Osteocyte (in vitro differentiated cells): ENCODE measurements around the gene DEGS2. TPM values are rescaled to one million over a fixed set of nuclear protein-coding genes. Genes with fewer than 3 reads are reported as not detected.
A peak's percentile ranks its signal among the peaks of the same experiment; 100 is the strongest.

ENCODE experiments used
- DNase-seq: peaks from one replicate; pipeline ENCODE4 v3.0.0; 2021; ENCODE audit warnings: mixed read lengths; ENCODE audit not compliant: unreplicated experiment; ENCODE audit errors: extremely low spot score
- H3K27ac Mint-ChIP-seq: one replicate; pipeline ENCODE4 v1.8.0; 2021; ENCODE audit warnings: mild to moderate bottlenecking, mixed read lengths; ENCODE audit not compliant: unreplicated experiment
- H3K27me3 Mint-ChIP-seq: one replicate; pipeline ENCODE4 v1.8.0; 2021; ENCODE audit warnings: mixed read lengths; ENCODE audit not compliant: unreplicated experiment
- H3K36me3 Mint-ChIP-seq: one replicate; pipeline ENCODE4 v1.8.0; 2021; ENCODE audit warnings: mixed read lengths; ENCODE audit not compliant: unreplicated experiment
- H3K4me1 Mint-ChIP-seq: one replicate; pipeline ENCODE4 v1.8.0; 2021; ENCODE audit warnings: mixed read lengths; ENCODE audit not compliant: unreplicated experiment
- H3K4me3 Mint-ChIP-seq: one replicate; pipeline ENCODE4 v1.8.0; 2021; ENCODE audit warnings: mild to moderate bottlenecking, moderate library complexity, mixed read lengths; ENCODE audit not compliant: unreplicated experiment
- H3K9me3 Mint-ChIP-seq: one replicate; pipeline ENCODE4 v1.8.0; 2021; ENCODE audit warnings: mixed read lengths; ENCODE audit not compliant: unreplicated experiment
- CTCF ChIP-seq: fragments of 200-600 bp; sonication (generic); IDR thresholded peaks from 2 replicates; pipeline ENCODE4 v1.5.0; 2021; ENCODE audit warnings: antibody characterized with exemption, mild to moderate bottlenecking, moderate library complexity
- microRNA-seq: library from miRNA; unstranded; fragments of <30 nt; microRNA quantifications from one replicate; pipeline ENCODE4 v1.1.0, GENCODE V29; 2020; ENCODE audit not compliant: unreplicated experiment
- total RNA-seq: library from RNA; stranded (reverse); gene quantifications from 2 replicates; pipeline ENCODE4 v1.2.1, GENCODE V29; 2021

Gene DEGS2
- total RNA-seq, 1 donor from 2014 or later: 0.19 TPM

DNA sequence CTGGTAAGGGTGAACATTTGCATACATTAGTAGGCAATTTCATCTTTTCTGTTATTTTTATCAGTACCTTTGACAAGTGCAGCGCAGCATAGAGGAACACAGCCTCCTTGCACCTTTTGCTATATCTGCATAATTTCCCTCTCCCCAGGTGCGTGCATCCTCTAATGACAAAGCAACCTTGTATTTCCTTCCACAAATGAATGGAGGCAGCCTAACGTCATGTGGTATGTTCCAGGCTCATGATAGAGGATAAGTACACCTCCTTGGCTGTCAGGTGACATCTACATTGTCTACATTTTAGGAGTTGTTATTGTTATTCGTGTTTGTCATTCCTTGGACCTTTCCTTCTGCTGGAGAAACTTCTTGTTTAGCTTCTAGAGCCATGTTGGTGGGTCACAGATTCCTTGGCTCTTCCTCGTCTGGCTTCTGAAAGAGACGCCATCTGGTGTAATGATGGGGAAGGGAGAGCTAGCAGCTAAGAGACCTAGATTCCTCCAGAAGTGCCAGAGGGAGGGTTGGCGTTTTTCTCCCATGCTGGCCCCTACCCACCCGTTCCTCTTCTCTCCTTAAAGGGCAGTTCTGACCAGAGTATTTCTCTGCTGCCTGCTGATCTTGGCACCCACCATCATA lies 57.2 kb downstream of the DEGS2 start:
- Mint-ChIP-seq H3K4me3 (no peak overlapping the region), H3K27ac (peak overlapping the region; percentile 88), H3K27me3 (no peaks in the 10 kb centered on the region), H3K9me3 (no peaks in the 10 kb centered on the region), H3K4me1 (peaks cover 70% of the 10 kb centered on the region), H3K36me3 (peaks cover 17% of the 10 kb centered on the region)
- DNase-seq: no peak
- TF ChIP-seq CTCF: no peak

- DNase-seq: no peak
These were observed 59.3 kb downstream of the DEGS2 start for GRCh38 chr14:100100032-100100703.

GRCh38 chr14:100098171-100098570 lies 61.3 kb downstream of the DEGS2 start:
- no peak overlapping the region for H3K4me3 Mint-ChIP-seq
- H3K4me1 Mint-ChIP-seq: peaks cover 48% of the 10 kb centered on the region
- TF ChIP-seq CTCF: no peak
- peaks cover 20% of the 10 kb centered on the region for H3K36me3 Mint-ChIP-seq
- no peak for DNase-seq
- no peaks in the 10 kb centered on the region for H3K9me3 Mint-ChIP-seq
- no peaks in the 10 kb centered on the region for H3K27me3 Mint-ChIP-seq
- H3K27ac Mint-ChIP-seq: no peak overlapping the region

More at GRCh38 chr14:100100032-100100703, 59.3 kb downstream of the DEGS2 start:
- Mint-ChIP-seq H3K27ac (peak overlapping the region; percentile 20), H3K9me3 (no peaks in the 10 kb centered on the region), H3K27me3 (no peaks in the 10 kb centered on the region), H3K4me1 (peaks cover 68% of the 10 kb centered on the region), H3K36me3 (peaks cover 17% of the 10 kb centered on the region), H3K4me3 (no peak overlapping the region)
- TF ChIP-seq CTCF: no peak

DNA sequence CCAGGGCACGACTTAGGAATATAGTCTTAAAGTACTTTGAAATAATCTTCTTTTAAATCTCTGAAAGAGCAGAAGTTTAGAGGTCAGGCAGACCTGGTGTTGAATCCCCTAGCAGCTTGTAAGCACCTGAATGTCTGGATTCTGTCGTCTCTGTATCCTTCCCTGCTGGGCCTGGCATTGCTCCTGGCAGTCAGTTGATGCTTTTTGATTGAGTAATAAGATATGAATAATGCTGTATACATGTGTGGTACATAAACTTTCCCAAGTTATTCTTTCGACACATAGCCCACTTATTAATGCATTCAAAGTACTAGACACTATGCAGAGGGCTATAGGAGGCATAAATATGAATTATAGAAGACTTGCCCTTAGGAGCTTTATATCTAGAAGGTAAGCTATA lies 62.8 kb downstream of the DEGS2 start:
- no peaks in the 10 kb centered on the region for H3K9me3 Mint-ChIP-seq
- no peaks in the 10 kb centered on the region for H3K27me3 Mint-ChIP-seq
- no peak overlapping the region for H3K4me3 Mint-ChIP-seq
- H3K36me3 Mint-ChIP-seq: peaks cover 20% of the 10 kb centered on the region
- peak overlapping the region; percentile 52 for H3K27ac Mint-ChIP-seq
- DNase-seq: no peak
- peaks cover 36% of the 10 kb centered on the region for H3K4me1 Mint-ChIP-seq
- no peak for TF ChIP-seq CTCF

Small RNAs within 50 kb of the gene (microRNA-seq; reads per million reads assigned to microRNA genes)
- 24.1 reads per million, percentile 33 among the genes with 10 or more reads in this experiment for gene MIR151B
- 3,724 reads per million, percentile 88 among the genes with 10 or more reads in this experiment for gene MIR342

Other genes with a start within 250 kb of the DEGS2 start
- gene EVL, start 94.2 kb downstream of the DEGS2 start, total RNA-seq: 136 and 157 TPM in 2 replicates
- gene YY1, start 79.5 kb upstream of the DEGS2 start, total RNA-seq: 70.0 and 77.2 TPM in 2 replicates
- 57.0 and 58.8 TPM in 2 replicates for gene SLC25A29, start 146.8 kb upstream of the DEGS2 start, total RNA-seq
- not detected in 2 replicates for gene SLC25A47, start 163.7 kb upstream of the DEGS2 start, total RNA-seq
- 15.5 and 20.0 TPM in 2 replicates for gene WDR25, start 216.8 kb upstream of the DEGS2 start, total RNA-seq